Adrenal gland (tissue), 12 donors: ENCODE data around the gene LRP1. TPM values are rescaled to one million over a fixed set of nuclear protein-coding genes. Genes with fewer than 3 reads are reported as not detected.

Experiments used
- DNase-seq, 7 donors: peaks; one replicate each; pipeline ENCODE4 v3.0.0-alpha.2; 2019 to 2020
- H3K27ac ChIP-seq, 5 donors: fragments of 200-600 bp; sonication (generic) in 4 of 5; 1 replicate in 3 of 5; 2 replicates in 2 of 5; pipeline versions ENCODE4 v1.5.1 to v1.8.0; 2016 to 2020; ENCODE audit warnings: mild to moderate bottlenecking in 1 of 5
- H3K27me3 ChIP-seq: fragments of 200-600 bp; 2 replicates; pipeline ENCODE4 v1.8.0; 2021
- H3K36me3 ChIP-seq, 2 donors: fragments of 200-600 bp; replicated peaks in 1 of 2; 1 replicate in 1 of 2; 2 replicates in 1 of 2; pipeline versions ENCODE4 v1.5.1 to v1.8.0; 2018 to 2022
- H3K4me1 ChIP-seq, 2 donors: fragments of 200-600 bp; replicated peaks in 1 of 2; 1 replicate in 1 of 2; 2 replicates in 1 of 2; pipeline versions ENCODE4 v1.5.1 to v1.8.0; 2018 to 2021
- H3K4me3 ChIP-seq, 4 donors: fragments of 200-600 bp; sonication (generic) in 3 of 4; one replicate each; pipeline ENCODE4 v1.5.1; 2016 to 2018
- H3K9me3 ChIP-seq, 3 donors: fragments of 200-600 bp; sonication (generic) in 1 of 3; replicated peaks in 1 of 3; 1 replicate in 2 of 3; 2 replicates in 1 of 3; pipeline versions ENCODE4 v1.5.1 to v1.8.0; 2016 to 2021
- CTCF ChIP-seq, 6 experiments: fragments of 450-650 bp in 4 of 6; fragments of 200-600 bp in 2 of 6; sonication (generic) in 1 of 6; IDR thresholded peaks; 1 replicate in 5 of 6; 2 replicates in 1 of 6; pipeline versions ENCODE4 v1.5.1 to v1.8.0; 2016 to 2021; ENCODE audit warnings: antibody characterized with exemption in 6 of 6, mild to moderate bottlenecking in 2 of 6, moderate library complexity in 1 of 6
- POLR2A ChIP-seq, 2 donors: fragments of 450-650 bp; IDR thresholded peaks; one replicate each; pipeline ENCODE4 v1.6.1; 2017; ENCODE audit warnings: antibody characterized with exemption in 2 of 2, mild to moderate bottlenecking in 2 of 2, moderate library complexity in 1 of 2
- WGBS, 4 donors: extraction: QIAGEN DNeasy Blood & Tissue Kit in 2 of 4; methylation state at CpG; one replicate each; pipeline versions ENCODE4 v1.1.5 to v1.1.7; 2013 to 2017; 5-methylcytosine and 5-hydroxymethylcytosine counted together
- intact Hi-C, 2 donors: fragments of 100-400 bp; cut with DNase I; formaldehyde crosslinking; loops; one replicate each; pipeline versions ENCODE4 v1.14.1 to v1.15.0; 2022 to 2023
- polyA plus RNA-seq, 3 donors: library from polyadenylated mRNA; stranded (reverse); fragments of 200-250 nt in 2 of 3; fragments of 350-450 nt in 1 of 3; fragmentation: Illumina TruSeq in 1 of 3; extraction: RNeasy Lipid Tissue Mini Kit (QIAGEN cat#74804) in 1 of 3; gene quantifications; one replicate each; pipeline ENCODE4 v1.2.3, GENCODE V29; 2013 to 2014
- total RNA-seq, 9 donors: library from RNA; depleted of rRNA in 4 of 9; stranded (reverse); fragments of >200 nt in 4 of 9; fragments of 120-200 nt in 1 of 9; fragmentation: NEBNext Ultra II Directional in 1 of 9; extraction: Animal tissue kit (Norgen Biotek cat#: 25700) in 1 of 9; gene quantifications; one replicate each; pipeline versions ENCODE4 v1.1.0 to v1.2.4, GENCODE V29; 2013 to 2023
- donor health status: healthy with polysubstance abuse.
- donor health status: Bipolar disorder and iron deficiency.
- donor health status: DM: yes; HTN: yes; CAD: no.
- donor health status: DM: no; HTN: no; CAD: no.
- donor health status: DM: no; HTN: no; CAD: no.
- donor health status: DM: yes; HTN: yes; CAD: no.

The LRP1 gene
- total and polyA plus RNA-seq, 12 donors, result 18.4 to 307 (median 138) TPM

- no peak overlapping the region for H3K4me3 ChIP-seq
- 48 to 64% (median 53%) methylated on average over 4 of the region's 4 CpGs for WGBS, 4 donors
- peak overlapping the region in 4 of 5 donors; percentile 54 to 84 (median 80) for H3K27ac ChIP-seq
- peaks cover 0 to 30% of the 10 kb centered on the region in 2 donors for H3K36me3 ChIP-seq
- intact Hi-C loops, result no loop called here
- H3K9me3 ChIP-seq, result no peaks in the 10 kb centered on the region
- no peaks in the 10 kb centered on the region for H3K27me3 ChIP-seq
- peaks cover 32 to 81% of the 10 kb centered on the region in 2 donors for H3K4me1 ChIP-seq
- peak in 6 of 7 donors; percentile 52 to 72 (median 60) for DNase-seq
- TF ChIP-seq CTCF (IDR thresholded peaks at IDR 0.05) (no peak), POLR2A (IDR thresholded peaks at IDR 0.05) (no peak)
These were observed 20.4 kb downstream of the LRP1 start for GRCh38 chr12:57148469-57149244.

- Histone ChIP-seq H3K4me3 (no peak overlapping the region), H3K27me3 (no peaks in the 10 kb centered on the region), H3K4me1 (peaks cover 32 to 88% of the 10 kb centered on the region in 2 donors), H3K9me3 (no peaks in the 10 kb centered on the region), H3K36me3 (peaks cover 0 to 23% of the 10 kb centered on the region in 2 donors), H3K27ac (peak overlapping the region; percentile 20 to 84 (median 77))
- no peak for TF ChIP-seq CTCF (IDR thresholded peaks at IDR 0.05)
- TF ChIP-seq POLR2A (IDR thresholded peaks at IDR 0.05), result no peak
- intact Hi-C loops, result no loop called here
- peak in 6 of 7 donors; percentile 60 to 78 (median 70) for DNase-seq
- 25 to 57% (median 54%) methylated on average over 10 to 13 of the region's 13 CpGs for WGBS, 4 donors
These were observed 21.1 kb downstream of the LRP1 start for GRCh38 chr12:57149245-57149900.

- H3K27ac ChIP-seq, result peak overlapping the region in 4 of 5 donors; percentile 15 to 84 (median 42)
These were observed 22.2 kb downstream of the LRP1 start for GRCh38 chr12:57150400-57151000.

More at GRCh38 chr12:57150400-57151000, 22.2 kb downstream of the LRP1 start:
- Histone ChIP-seq H3K9me3 (no peaks in the 10 kb centered on the region), H3K4me3 (no peak overlapping the region), H3K27me3 (no peaks in the 10 kb centered on the region), H3K4me1 (peaks cover 32 to 92% of the 10 kb centered on the region in 2 donors), H3K36me3 (peaks cover 0 to 23% of the 10 kb centered on the region in 2 donors)
- WGBS, 4 donors, result 86 to 94% (median 89%) methylated on average over 4 to 6 of the region's 6 CpGs
- no peak for DNase-seq
- TF ChIP-seq POLR2A (IDR thresholded peaks at IDR 0.05) (no peak), CTCF (IDR thresholded peaks at IDR 0.05) (no peak)
- intact Hi-C loops, result no loop called here
